ENCODE measurements around the gene MARCHF10.
"Not testable (repeated sequence)": the region's sequence is repeated elsewhere in the genome, so short reads cannot be mapped to it uniquely, and the experiment has no call there.

MARCHF10 gene
- total RNA-seq, result 0 to 0.39 (median 0.38) reads per million in 3 experiments

GRCh38 chr17:62807812-62808575, at the start of gene MARCHF10:
TSS of gene MARCHF10 (minus strand) at chr17:62808314. CDS start at chr17:62801735, 6,579 bp downstream.
- no peak for DNase-seq

- no peak for DNase-seq
These were observed 49.4 kb upstream of the MARCHF10 start for GRCh38 chr17:62857526-62857925.

GRCh38 chr17:62856594-62856993, 48.5 kb upstream of the MARCHF10 start:
- DNase-seq, result no peak

- no peak for DNase-seq
These were observed 47.0 kb upstream of the MARCHF10 start for GRCh38 chr17:62855156-62855555.

GRCh38 chr17:62854098-62854680, 46.1 kb upstream of the MARCHF10 start:
- no peak for DNase-seq

GRCh38 chr17:62852195-62852594, 44.1 kb upstream of the MARCHF10 start:
- DNase-seq, result no peak

GRCh38 chr17:62849591-62850415, 41.7 kb upstream of the MARCHF10 start:
- DNase-seq, result not testable (repeated sequence)

- DNase-seq, result no peak
These were observed 40.2 kb upstream of the MARCHF10 start for GRCh38 chr17:62848334-62848733.

GRCh38 chr17:62847426-62847825, 39.3 kb upstream of the MARCHF10 start:
- DNase-seq, result no peak

GRCh38 chr17:62840871-62841270, 32.8 kb upstream of the MARCHF10 start:
- DNase-seq, result no peak

- DNase-seq, result not testable (repeated sequence)
These were observed 25.7 kb upstream of the MARCHF10 start for GRCh38 chr17:62833816-62834215.

- no peak for DNase-seq
These were observed 24.3 kb upstream of the MARCHF10 start for GRCh38 chr17:62832405-62832804.

- DNase-seq, result not testable (repeated sequence)
These were observed 23.0 kb upstream of the MARCHF10 start for GRCh38 chr17:62831066-62831465.

GRCh38 chr17:62827746-62828485, 19.8 kb upstream of the MARCHF10 start:
- DNase-seq, result no peak

- no peak for DNase-seq
These were observed 18.8 kb upstream of the MARCHF10 start for GRCh38 chr17:62826956-62827355.

- DNase-seq, result no peak
These were observed 17.1 kb upstream of the MARCHF10 start for GRCh38 chr17:62825182-62825581.

- DNase-seq, result no peak
These were observed 16.4 kb upstream of the MARCHF10 start for GRCh38 chr17:62824290-62825131.

GRCh38 chr17:62823111-62823893, 15.2 kb upstream of the MARCHF10 start:
- DNase-seq, result no peak

GRCh38 chr17:62822080-62822904, 14.2 kb upstream of the MARCHF10 start:
- no peak for DNase-seq
